Fibroblast of mammary gland (primary cell): ENCODE data around the gene CAPN2.

Source experiments
- DNase-seq: peaks from one replicate; pipeline ENCODE4 v3.0.0-alpha.2; 2010; ENCODE audit warnings: low read depth
- H3K4me3 ChIP-seq: 2 replicates; pipeline ENCODE4 v1.5.1; 2011; ENCODE audit warnings: low read depth, mild to moderate bottlenecking, low read length, moderate library complexity; ENCODE audit not compliant: control insufficient read depth
- CTCF ChIP-seq: conservative IDR thresholded peaks from 2 replicates; pipeline ENCODE4 v1.5.1; 2011; ENCODE audit warnings: low read depth, low read length, inconsistent platforms; ENCODE audit not compliant: control insufficient read depth, insufficient read depth

The CAPN2 gene

GRCh38 chr1:223707256-223708000, 4.9 kb upstream of the CAPN2 start:
- peak overlapping the region; percentile 25 for H3K4me3 ChIP-seq
- peak; percentile 99 for DNase-seq
- TF ChIP-seq CTCF = no peak

GRCh38 chr1:223708001-223708359, 4.4 kb upstream of the CAPN2 start:
- no peak for DNase-seq
- TF ChIP-seq CTCF = peak; percentile 33
- no peak overlapping the region for H3K4me3 ChIP-seq

GRCh38 chr1:223708651-223709268, 3.6 kb upstream of the CAPN2 start:
- no peak for DNase-seq
- H3K4me3 ChIP-seq = no peak overlapping the region
- TF ChIP-seq CTCF = no peak

GRCh38 chr1:223709598-223709997, 2.7 kb upstream of the CAPN2 start:
- no peak overlapping the region for H3K4me3 ChIP-seq
- TF ChIP-seq CTCF = peak; percentile 66

GRCh38 chr1:223710179-223711133, 1.9 kb upstream of the CAPN2 start:
- no peak overlapping the region for H3K4me3 ChIP-seq
- no peak for DNase-seq
- TF ChIP-seq CTCF = no peak

More at GRCh38 chr1:223709598-223709997, 2.7 kb upstream of the CAPN2 start:
- DNase-seq = peak; percentile 52

- no peak overlapping the region for H3K4me3 ChIP-seq
- DNase-seq = peak; percentile 59
- no peak for TF ChIP-seq CTCF
Observed at GRCh38 chr1:223711173-223711572, 1.2 kb upstream of the CAPN2 start.
